Activated gamma-delta T cell treated with anti-CD3 and anti-CD28 coated beads, Interleukin-2, amount 50 U/mL, for 16 hours (primary cell): Measurements from ENCODE around the gene FAT3.

ENCODE experiments used
- DNase-seq: peaks from one replicate; pipeline ENCODE4 v3.0.0-alpha.2; 2020; ENCODE audit warnings: low read depth

FAT3 gene

GRCh38 chr11:92227959-92228935 lies 3.6 kb downstream of the FAT3 start:
- no peak for DNase-seq

GRCh38 chr11:92236856-92237255 lies 12.2 kb downstream of the FAT3 start:
- DNase-seq: no peak

- no peak for DNase-seq
Measured at GRCh38 chr11:92240916-92241315, 16.3 kb downstream of the FAT3 start.

GRCh38 chr11:92245700-92246271 lies 21.2 kb downstream of the FAT3 start:
- no peak for DNase-seq

GRCh38 chr11:92246630-92247029 lies 22.0 kb downstream of the FAT3 start:
- no peak for DNase-seq

GRCh38 chr11:92249156-92249753 lies 24.6 kb downstream of the FAT3 start:
- DNase-seq: no peak

GRCh38 chr11:92251980-92252379 lies 27.4 kb downstream of the FAT3 start:
- no peak for DNase-seq

- DNase-seq: no peak
Measured at GRCh38 chr11:92253421-92253820, 28.8 kb downstream of the FAT3 start.

- DNase-seq: no peak
Measured at GRCh38 chr11:92253945-92254344, 29.3 kb downstream of the FAT3 start.

GRCh38 chr11:92257536-92257935 lies 32.9 kb downstream of the FAT3 start:
- DNase-seq: no peak

GRCh38 chr11:92259861-92260260 lies 35.2 kb downstream of the FAT3 start:
- DNase-seq: no peak

- DNase-seq: no peak
Measured at GRCh38 chr11:92264350-92264749, 39.7 kb downstream of the FAT3 start.

GRCh38 chr11:92266806-92267205 lies 42.2 kb downstream of the FAT3 start:
- no peak for DNase-seq

- DNase-seq: no peak
Measured at GRCh38 chr11:92267278-92267677, 42.7 kb downstream of the FAT3 start.

- DNase-seq: no peak
Measured at GRCh38 chr11:92267968-92268367, 43.4 kb downstream of the FAT3 start.

GRCh38 chr11:92268546-92268945 lies 43.9 kb downstream of the FAT3 start:
- DNase-seq: no peak

- no peak for DNase-seq
Measured at GRCh38 chr11:92269021-92269420, 44.4 kb downstream of the FAT3 start.

- no peak for DNase-seq
Measured at GRCh38 chr11:92269841-92270240, 45.2 kb downstream of the FAT3 start.

GRCh38 chr11:92272651-92273050 lies 48.0 kb downstream of the FAT3 start:
- DNase-seq: no peak
